Testis (tissue), 2 donors: Measurements from ENCODE around the gene AOAH.

Source experiments
- CTCF ChIP-seq, 3 experiments: fragments of 450-650 bp in 2 of 3; fragments of 200-600 bp in 1 of 3; sonication (generic) in 1 of 3; IDR thresholded peaks; one replicate each; pipeline ENCODE4 v1.5.1; 2016 to 2019; ENCODE audit warnings: antibody characterized with exemption in 3 of 3, mild to moderate bottlenecking in 2 of 3, moderate library complexity in 1 of 3
- POLR2A ChIP-seq: fragments of 450-650 bp; IDR thresholded peaks from one replicate; pipeline ENCODE4 v1.6.1; 2017; ENCODE audit warnings: antibody characterized with exemption, mild to moderate bottlenecking, moderate library complexity

- TF ChIP-seq POLR2A (no peak), CTCF (IDR thresholded peaks at IDR 0.05) (no peak)
Measured at GRCh38 chr7:36708767-36709166, 15.5 kb downstream of the AOAH start.
